Hepatocyte (in vitro differentiated cells): ENCODE results near the gene HS3ST4.

Experiments
- EZH2 ChIP-seq: fragments of 200-600 bp; sonication (generic); IDR thresholded peaks from 2 replicates; pipeline ENCODE4 v1.6.1; 2016; ENCODE audit warnings: antibody characterized with exemption, mild to moderate bottlenecking, borderline replicate concordance
- EZH2phosphoT487 ChIP-seq: fragments of 200-600 bp; sonication (generic); IDR thresholded peaks from one replicate; pipeline ENCODE4 v1.6.1; 2018; ENCODE audit warnings: antibody characterized with exemption, mild to moderate bottlenecking, low read depth, moderate library complexity; ENCODE audit not compliant: unreplicated experiment, severe bottlenecking
- TF ChIP-seq, protein P1 (sequence below): fragments of 200-600 bp; sonication (generic); IDR thresholded peaks from 2 replicates; pipeline ENCODE4 v1.5.1; 2016; ENCODE audit warnings: antibody characterized with exemption, mild to moderate bottlenecking; ENCODE audit not compliant: poor library complexity

DNA sequence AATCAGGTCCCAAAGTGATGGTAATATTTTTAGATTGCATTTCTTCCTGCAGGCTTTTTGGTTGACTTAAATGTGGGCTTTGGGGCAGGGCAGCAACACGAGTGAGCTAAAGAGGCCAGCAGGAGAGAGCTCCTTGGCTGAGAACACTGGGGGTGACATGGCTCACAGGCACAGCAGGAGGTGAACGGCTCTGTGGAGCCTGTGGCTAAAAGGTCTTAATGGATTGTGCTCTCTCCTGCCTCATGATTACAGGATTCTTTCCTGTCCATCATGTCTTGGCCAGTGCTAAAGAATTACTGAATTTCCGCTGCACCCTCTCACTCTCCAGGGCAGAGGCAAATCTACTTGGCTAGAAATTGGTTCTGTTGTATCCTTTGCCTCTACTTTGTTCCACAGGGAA lies 366.6 kb downstream of the HS3ST4 start:
- TF ChIP-seq, protein P1, sequence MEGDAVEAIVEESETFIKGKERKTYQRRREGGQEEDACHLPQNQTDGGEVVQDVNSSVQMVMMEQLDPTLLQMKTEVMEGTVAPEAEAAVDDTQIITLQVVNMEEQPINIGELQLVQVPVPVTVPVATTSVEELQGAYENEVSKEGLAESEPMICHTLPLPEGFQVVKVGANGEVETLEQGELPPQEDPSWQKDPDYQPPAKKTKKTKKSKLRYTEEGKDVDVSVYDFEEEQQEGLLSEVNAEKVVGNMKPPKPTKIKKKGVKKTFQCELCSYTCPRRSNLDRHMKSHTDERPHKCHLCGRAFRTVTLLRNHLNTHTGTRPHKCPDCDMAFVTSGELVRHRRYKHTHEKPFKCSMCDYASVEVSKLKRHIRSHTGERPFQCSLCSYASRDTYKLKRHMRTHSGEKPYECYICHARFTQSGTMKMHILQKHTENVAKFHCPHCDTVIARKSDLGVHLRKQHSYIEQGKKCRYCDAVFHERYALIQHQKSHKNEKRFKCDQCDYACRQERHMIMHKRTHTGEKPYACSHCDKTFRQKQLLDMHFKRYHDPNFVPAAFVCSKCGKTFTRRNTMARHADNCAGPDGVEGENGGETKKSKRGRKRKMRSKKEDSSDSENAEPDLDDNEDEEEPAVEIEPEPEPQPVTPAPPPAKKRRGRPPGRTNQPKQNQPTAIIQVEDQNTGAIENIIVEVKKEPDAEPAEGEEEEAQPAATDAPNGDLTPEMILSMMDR, result no peak
- TF ChIP-seq EZH2 (no peak), EZH2phosphoT487 (no peak)
